GM19239 (cell line): ENCODE results near the gene GNAO1.

Source experiments
- DNase-seq: peaks from one replicate; pipeline ENCODE4 v3.0.0; 2011; ENCODE audit warnings: low spot score; ENCODE audit not compliant: insufficient read length
- FAIRE-seq: peaks from 2 replicates; lab custom pipeline; 2011; peaks lifted over from hg19 to GRCh38; lab: Jason Lieb, UNC

The GNAO1 gene

GRCh38 chr16:56343661-56344517, 152.6 kb downstream of the GNAO1 start:
- FAIRE-seq, result no peak
- no peak for DNase-seq

DNA sequence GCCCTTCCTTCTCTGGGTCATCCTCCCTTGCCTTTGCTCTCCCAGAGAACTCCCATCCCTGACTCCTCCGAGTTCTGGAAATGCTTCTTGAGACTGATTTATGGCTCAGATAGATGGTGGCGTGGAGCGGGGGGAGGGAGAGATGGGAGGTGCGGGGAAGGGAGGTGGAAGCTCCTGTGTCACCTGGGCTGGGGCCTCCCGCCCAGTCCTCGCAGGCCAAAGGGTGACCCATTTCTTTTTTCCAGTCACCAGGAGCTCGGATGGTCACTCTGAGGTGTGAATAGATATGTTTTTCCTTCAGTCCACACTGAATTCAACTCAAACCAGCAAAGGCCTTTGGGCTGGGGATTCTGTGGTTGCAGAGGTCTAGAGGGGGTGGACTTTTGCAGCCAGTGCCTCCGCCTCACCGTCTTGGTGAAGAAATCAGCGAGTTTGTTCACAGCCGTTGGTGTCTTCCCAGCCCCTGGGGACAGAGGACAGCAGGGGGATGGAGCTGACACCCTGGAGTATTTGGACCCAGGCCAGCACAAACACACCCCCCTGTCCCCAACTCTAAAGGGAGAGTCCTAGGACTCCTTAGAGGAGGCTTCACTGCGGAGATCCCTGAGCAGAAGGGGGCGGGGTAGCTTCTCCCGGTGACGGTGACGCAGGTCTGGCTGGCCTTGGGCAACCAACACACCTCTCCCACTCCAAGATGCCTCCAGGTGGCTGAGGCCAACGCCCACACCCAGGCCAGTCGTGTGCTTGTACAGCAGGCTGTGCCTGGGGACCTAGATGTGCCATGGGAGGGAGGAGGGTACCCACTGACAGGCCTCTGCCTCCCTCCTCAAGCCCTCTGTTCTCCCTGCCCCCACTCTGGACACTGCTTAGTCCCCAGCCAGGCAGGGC, 153.5 kb downstream of the GNAO1 start:
- DNase-seq (no peak), FAIRE-seq (no peak)

DNA sequence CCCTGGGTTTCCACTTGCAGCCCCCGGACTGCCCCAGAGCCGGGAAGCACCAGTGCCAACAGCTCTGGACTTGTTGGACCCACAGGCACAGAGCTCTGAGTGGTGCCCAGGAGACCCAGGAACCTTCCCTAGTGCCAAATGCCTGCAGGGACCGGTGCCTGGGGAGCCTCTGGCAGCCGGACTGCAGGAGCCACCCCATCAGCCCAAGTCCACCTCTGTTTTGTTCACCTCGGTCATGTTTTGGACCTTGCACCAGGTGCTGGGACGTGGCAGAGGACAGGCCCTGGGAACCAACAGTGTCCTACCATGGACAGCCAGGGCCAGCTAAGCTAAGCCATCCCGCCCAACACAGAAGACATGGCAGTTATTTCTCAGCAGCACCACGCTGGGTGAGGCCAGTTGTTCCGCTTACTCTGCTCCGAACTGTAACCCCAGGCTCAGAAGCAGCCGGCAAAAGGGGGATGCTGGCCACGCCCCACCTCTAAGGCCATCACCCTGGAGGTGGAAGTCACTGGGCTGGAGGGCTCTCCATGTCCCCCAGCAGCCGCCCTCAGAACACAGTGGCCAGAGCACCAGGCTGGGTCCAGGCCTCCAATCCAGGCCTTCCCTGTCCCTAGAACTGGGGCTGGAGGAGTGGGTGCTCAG, 154.2 kb downstream of the GNAO1 start:
- FAIRE-seq (no peak), DNase-seq (no peak)

- FAIRE-seq, result no peak
Measured at GRCh38 chr16:56346131-56346890, 155.0 kb downstream of the GNAO1 start.

DNA sequence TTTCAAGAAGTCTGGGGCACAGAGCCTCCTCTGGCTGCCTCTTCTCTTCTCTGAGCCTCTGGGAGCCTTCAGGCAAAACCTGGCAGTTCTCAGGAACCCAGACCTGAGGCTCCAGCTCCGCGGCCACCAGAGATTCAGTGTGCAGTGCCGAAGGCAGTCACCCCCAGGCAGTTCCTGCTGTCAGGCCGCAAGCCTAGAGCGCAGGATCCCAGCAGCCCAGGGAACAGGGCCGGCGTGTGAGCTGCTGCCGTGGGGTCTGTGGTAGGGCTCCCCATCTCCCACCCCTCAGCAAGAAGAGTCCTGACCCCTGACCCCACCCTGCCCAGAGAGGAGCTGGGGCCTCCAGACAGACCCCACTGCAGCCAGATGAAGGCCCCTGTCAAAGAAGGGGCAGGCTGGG, 155.9 kb downstream of the GNAO1 start:
- no peak for FAIRE-seq
- no peak for DNase-seq

More at GRCh38 chr16:56346131-56346890, 155.0 kb downstream of the GNAO1 start:
- DNase-seq, result no peak

- FAIRE-seq (no peak), DNase-seq (no peak)
Measured at GRCh38 chr16:56347670-56348069, 156.4 kb downstream of the GNAO1 start.

DNA sequence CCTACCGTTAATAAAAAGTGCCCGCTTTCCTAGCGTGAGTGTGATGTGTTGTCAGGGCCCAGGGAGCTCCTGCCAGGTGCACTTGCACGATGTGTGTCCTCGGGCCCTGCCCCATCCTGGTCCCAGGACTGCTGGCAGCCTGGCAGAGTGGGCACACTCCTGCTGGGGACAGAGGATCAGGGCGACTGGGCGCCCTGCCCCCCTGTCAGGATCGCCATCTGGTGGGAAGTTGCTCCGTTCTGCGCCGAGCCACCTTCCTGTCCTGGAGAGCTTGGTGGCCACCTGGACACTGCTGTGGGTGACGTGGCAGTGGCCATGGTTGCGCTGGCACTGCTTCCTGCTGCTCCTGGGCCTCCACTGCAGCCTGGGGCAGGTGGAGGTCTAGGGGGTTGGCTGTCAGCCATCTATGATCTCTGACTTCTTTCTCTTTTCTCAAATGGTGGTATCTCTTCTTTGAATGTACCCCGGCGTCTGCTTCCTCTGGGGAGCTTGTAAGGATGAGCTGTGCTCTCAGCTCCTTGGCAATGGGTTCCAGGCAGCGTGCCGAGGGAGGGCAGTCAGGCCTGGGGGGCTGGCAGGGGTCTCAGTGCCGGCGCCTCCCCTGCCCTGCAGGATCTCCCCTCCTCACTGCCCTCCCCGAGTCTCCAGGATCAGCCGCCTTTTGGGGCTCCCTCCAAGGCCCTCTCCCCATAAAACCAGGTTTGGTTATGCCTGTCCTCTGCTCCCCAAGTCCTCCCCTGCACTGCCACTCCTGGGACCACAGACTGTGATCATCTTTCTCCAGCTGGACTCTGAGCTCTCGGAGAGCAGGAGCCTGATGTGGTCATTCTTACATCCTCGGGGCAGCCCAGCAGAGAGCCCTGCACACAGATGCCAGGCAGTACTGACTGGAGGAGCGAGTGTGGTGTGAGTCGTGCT, 157.1 kb downstream of the GNAO1 start:
- DNase-seq, result no peak
- FAIRE-seq, result no peak

DNA sequence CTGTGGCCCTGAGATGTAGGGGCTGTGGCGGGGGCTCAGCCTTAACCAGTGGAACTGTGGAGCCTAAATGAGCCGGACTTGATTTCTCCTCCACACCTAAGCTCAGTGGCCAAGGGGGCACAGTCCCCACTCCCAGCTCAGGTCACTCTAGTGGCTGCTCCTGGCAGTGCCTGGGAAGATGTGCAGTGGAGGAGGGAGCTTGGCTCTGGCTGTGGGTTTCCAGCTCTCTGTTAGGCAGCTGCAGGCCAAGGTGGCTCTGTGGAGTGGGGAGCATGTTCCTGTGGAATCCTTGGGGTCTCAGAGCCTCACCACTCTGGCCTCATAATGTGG, 157.8 kb downstream of the GNAO1 start:
- no peak for FAIRE-seq
- DNase-seq, result no peak

GRCh38 chr16:56349711-56350161, 158.4 kb downstream of the GNAO1 start:
- no peak for DNase-seq
- FAIRE-seq, result no peak

- DNase-seq, result no peak
- no peak for FAIRE-seq
Measured at GRCh38 chr16:56350491-56351405, 159.5 kb downstream of the GNAO1 start.

DNA sequence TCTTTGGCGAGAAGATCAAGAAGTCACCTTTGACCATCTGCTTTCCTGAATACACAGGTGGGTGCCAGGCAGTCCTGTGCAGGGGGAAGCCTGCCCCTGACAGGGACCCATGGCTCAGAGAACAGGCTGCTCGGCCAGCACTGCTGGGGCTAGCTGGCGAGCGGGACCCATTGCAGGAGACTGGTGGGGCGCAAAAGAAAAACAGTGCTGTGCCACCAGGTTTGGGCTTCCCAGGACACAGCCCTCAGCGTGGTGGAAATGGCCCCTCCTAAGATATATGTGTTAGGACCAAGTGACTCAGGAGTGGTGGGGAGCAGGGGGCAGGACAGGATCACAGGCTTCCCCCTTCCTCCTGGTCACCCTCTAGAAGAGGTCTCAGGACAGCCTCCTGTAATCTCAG, 160.2 kb downstream of the GNAO1 start:
- FAIRE-seq, result no peak
- DNase-seq, result no peak

- DNase-seq, result no peak
- FAIRE-seq, result no peak
Measured at GRCh38 chr16:56352351-56353053, 161.2 kb downstream of the GNAO1 start.

GRCh38 chr16:56353054-56353921, 162.0 kb downstream of the GNAO1 start:
- DNase-seq (no peak), FAIRE-seq (no peak)

- DNase-seq (no peak), FAIRE-seq (no peak)
Measured at GRCh38 chr16:56354016-56354415, 162.7 kb downstream of the GNAO1 start.

DNA sequence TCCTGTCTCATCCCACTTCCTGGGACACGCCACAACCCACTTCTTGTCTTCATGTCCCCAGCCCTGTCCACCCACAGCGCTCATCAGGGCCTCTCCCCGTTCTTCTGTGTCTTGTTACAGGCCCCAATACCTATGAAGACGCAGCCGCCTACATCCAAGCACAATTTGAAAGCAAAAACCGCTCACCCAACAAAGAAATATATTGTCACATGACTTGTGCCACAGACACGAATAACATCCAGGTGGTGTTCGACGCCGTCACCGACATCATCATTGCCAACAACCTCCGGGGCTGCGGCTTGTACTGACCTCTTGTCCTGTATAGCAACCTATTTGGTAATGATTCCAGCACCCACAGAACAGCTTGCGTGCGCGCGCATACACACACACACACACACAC, 163.5 kb downstream of the GNAO1 start:
- no peak for FAIRE-seq
- DNase-seq, result no peak

GRCh38 chr16:56355221-56355620, 163.9 kb downstream of the GNAO1 start:
- no peak for FAIRE-seq
- DNase-seq, result no peak
